ENCODE data around the gene NR2F2.

Gene NR2F2

GRCh38 chr15:96336596-96337364 lies 6.3 kb downstream of the NR2F2 start:
- DNase-seq (ENCODE audit: insufficient read length, low spot score) (no peak), FAIRE-seq (no peak)
- TF ChIP-seq CTCF (IDR thresholded peaks at IDR 0.05; ENCODE audit: insufficient read depth, missing control alignments), result no peak

GRCh38 chr15:96337365-96338023 lies 7.0 kb downstream of the NR2F2 start:
- TF ChIP-seq CTCF (IDR thresholded peaks at IDR 0.05; ENCODE audit: insufficient read depth, missing control alignments), result no peak
- no peak for FAIRE-seq
- DNase-seq (ENCODE audit: insufficient read length, low spot score), result no peak

GRCh38 chr15:96338074-96338765 lies 7.7 kb downstream of the NR2F2 start:
- FAIRE-seq, result no peak
- DNase-seq (ENCODE audit: insufficient read length, low spot score), result no peak

GRCh38 chr15:96338766-96339618 lies 8.5 kb downstream of the NR2F2 start:
- FAIRE-seq, result no peak
- DNase-seq (ENCODE audit: insufficient read length, low spot score), result no peak
- TF ChIP-seq CTCF (IDR thresholded peaks at IDR 0.05; ENCODE audit: insufficient read depth, missing control alignments), result no peak

More at GRCh38 chr15:96338074-96338765, 7.7 kb downstream of the NR2F2 start:
- no peak for TF ChIP-seq CTCF (IDR thresholded peaks at IDR 0.05; ENCODE audit: insufficient read depth, missing control alignments)

GRCh38 chr15:96339619-96340347 lies 9.3 kb downstream of the NR2F2 start:
- FAIRE-seq, result no peak
- no peak for TF ChIP-seq CTCF (IDR thresholded peaks at IDR 0.05; ENCODE audit: insufficient read depth, missing control alignments)
- DNase-seq (ENCODE audit: insufficient read length, low spot score), result no peak

GRCh38 chr15:96340348-96340597 lies 9.8 kb downstream of the NR2F2 start:
- no peak for DNase-seq (ENCODE audit: insufficient read length, low spot score)
- no peak for FAIRE-seq
- no peak for TF ChIP-seq CTCF (IDR thresholded peaks at IDR 0.05; ENCODE audit: insufficient read depth, missing control alignments)

Data from D721Med (cell line).